RWPE2 (cell line): Measurements from ENCODE around the gene SORCS1.

Experiments
- ATAC-seq: fragments of 200-7000 bp; cut with Tn5 transposase; 3 replicates; pipeline ENCODE4 v1.9.1; 2021; ENCODE audit warnings: low read depth
- DNase-seq: peaks from one replicate; pipeline ENCODE4 v3.0.0-alpha.2; 2020; ENCODE audit warnings: low spot score
- H3K27ac ChIP-seq: fragments of 450-650 bp; 2 replicates; pipeline ENCODE4 v1.5.1; 2017; ENCODE audit warnings: mild to moderate bottlenecking; ENCODE audit not compliant: poor library complexity, severe bottlenecking
- H3K27me3 ChIP-seq: fragments of 250-450 bp; sonication (Bioruptor Pico); 2 replicates; pipeline ENCODE4 v1.5.1; 2021; ENCODE audit warnings: mild to moderate bottlenecking, moderate library complexity; ENCODE audit not compliant: insufficient read depth, poor library complexity, severe bottlenecking
- H3K36me3 ChIP-seq: fragments of 250-450 bp; sonication (Bioruptor Pico); 2 replicates; pipeline ENCODE4 v1.5.1; 2020; ENCODE audit warnings: low read depth, mild to moderate bottlenecking, moderate library complexity
- H3K4me1 ChIP-seq: fragments of 250-450 bp; sonication (Bioruptor Pico); 2 replicates; pipeline ENCODE4 v1.5.1; 2021; ENCODE audit warnings: mild to moderate bottlenecking, moderate library complexity; ENCODE audit not compliant: insufficient read depth, poor library complexity, severe bottlenecking
- H3K4me3 ChIP-seq: fragments of 250-450 bp; sonication (Bioruptor Pico); 2 replicates; pipeline ENCODE4 v1.5.1; 2021; ENCODE audit warnings: mild to moderate bottlenecking, moderate library complexity; ENCODE audit not compliant: severe bottlenecking
- H3K9me3 ChIP-seq: fragments of 250-450 bp; sonication (Bioruptor Pico); 2 replicates; pipeline ENCODE4 v1.5.1; 2021; ENCODE audit warnings: mild to moderate bottlenecking, moderate library complexity; ENCODE audit not compliant: severe bottlenecking
- TF ChIP-seq, protein P1 (sequence below): fragments of 450-650 bp; IDR thresholded peaks from one replicate; pipeline ENCODE4 v1.5.1; 2017; ENCODE audit warnings: mild to moderate bottlenecking, moderate library complexity; ENCODE audit not compliant: poor library complexity, severe bottlenecking

The SORCS1 gene

DNA sequence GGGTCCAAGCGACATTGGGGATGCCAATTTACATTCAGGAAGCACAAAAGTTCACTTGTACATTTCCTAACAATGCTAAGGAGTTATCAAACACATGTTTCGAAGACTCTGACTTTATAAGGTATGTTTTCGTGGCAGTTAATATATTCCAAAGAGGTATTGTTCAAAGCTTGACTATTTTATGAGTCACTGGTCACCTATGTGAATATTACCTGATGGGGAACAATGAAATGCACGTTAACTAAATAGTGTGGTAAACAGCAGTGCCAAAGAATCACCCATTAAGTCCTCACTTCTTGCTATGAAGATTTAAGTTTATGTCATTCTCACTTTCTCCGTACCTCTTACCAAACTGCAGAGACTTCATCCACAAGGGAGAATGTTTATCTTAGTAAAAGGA lies 550.2 kb downstream of the SORCS1 start:
- no peaks in the 10 kb centered on the region for H3K4me1 ChIP-seq
- no peak overlapping the region for H3K4me3 ChIP-seq
- no peak overlapping the region for H3K27ac ChIP-seq
- ATAC-seq (peak; percentile 72), DNase-seq (no peak)
- no peaks in the 10 kb centered on the region for H3K36me3 ChIP-seq
- no peaks in the 10 kb centered on the region for H3K27me3 ChIP-seq
- TF ChIP-seq, protein P1, sequence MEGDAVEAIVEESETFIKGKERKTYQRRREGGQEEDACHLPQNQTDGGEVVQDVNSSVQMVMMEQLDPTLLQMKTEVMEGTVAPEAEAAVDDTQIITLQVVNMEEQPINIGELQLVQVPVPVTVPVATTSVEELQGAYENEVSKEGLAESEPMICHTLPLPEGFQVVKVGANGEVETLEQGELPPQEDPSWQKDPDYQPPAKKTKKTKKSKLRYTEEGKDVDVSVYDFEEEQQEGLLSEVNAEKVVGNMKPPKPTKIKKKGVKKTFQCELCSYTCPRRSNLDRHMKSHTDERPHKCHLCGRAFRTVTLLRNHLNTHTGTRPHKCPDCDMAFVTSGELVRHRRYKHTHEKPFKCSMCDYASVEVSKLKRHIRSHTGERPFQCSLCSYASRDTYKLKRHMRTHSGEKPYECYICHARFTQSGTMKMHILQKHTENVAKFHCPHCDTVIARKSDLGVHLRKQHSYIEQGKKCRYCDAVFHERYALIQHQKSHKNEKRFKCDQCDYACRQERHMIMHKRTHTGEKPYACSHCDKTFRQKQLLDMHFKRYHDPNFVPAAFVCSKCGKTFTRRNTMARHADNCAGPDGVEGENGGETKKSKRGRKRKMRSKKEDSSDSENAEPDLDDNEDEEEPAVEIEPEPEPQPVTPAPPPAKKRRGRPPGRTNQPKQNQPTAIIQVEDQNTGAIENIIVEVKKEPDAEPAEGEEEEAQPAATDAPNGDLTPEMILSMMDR, result no peak
- no peaks in the 10 kb centered on the region for H3K9me3 ChIP-seq

DNA sequence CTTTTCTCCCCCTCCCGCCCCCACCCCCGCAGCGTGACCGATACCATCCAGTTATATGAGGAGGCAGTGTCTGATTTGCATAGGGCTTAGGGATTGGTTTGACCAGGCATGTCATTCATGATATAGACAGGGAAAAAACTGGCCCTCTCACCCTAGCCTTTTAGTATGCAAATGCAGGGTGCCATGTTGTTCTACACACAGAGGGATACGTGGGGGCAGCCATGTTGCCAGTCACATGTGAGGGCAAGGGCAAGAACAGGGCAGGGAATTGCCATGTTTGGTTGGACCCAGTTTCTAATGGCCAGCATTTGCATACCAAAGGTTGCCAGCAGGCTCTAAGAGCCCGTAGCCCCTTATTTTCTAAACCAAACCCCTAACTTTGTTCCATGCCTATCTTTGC lies 552.1 kb downstream of the SORCS1 start:
- ATAC-seq, result no peak
- no peak for DNase-seq
- TF ChIP-seq, protein P1, result no peak
- H3K4me3 ChIP-seq, result no peak overlapping the region
- no peaks in the 10 kb centered on the region for H3K4me1 ChIP-seq
- no peak overlapping the region for H3K27ac ChIP-seq
- no peaks in the 10 kb centered on the region for H3K9me3 ChIP-seq
- H3K27me3 ChIP-seq, result no peaks in the 10 kb centered on the region
- H3K36me3 ChIP-seq, result no peaks in the 10 kb centered on the region

DNA sequence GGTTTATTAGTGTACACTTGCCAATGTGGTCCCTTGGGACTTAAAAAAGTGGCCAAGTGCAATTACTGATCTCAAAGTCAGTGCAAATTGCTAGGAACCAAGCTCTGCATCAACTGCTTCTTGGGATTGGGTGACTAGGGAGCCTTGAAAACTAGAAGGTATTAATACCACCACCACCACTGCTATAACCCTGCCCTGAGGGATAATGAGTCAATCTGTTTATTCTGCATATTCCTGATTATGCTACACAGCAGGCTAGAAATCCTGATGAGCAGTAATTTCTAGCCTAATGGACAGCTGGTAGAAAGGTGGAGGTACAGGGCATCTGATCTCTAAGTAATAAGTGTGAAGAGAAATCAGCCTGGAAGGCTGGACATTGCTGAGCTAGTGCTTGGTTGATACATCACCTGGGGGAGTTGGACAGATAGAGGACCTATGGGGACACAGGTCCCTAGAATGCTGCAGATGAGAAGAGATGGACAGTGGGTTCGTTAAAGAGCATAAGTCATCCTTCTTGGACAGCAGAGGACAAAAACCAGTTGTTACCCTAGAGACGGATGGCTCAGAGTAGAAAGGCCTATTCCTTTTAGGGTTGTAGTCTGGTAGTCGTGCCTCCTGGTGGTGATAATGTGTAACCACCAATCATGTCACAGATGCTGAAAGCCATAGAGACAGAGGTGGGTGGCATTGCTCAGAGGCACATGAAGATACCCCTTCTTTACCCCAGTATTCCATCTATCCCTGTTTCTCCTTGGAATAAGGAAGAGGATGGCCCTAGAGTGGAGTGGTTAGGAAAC lies 554.8 kb downstream of the SORCS1 start:
- peaks cover 8% of the 10 kb centered on the region for H3K4me1 ChIP-seq
- H3K9me3 ChIP-seq, result no peaks in the 10 kb centered on the region
- no peak for DNase-seq

DNA sequence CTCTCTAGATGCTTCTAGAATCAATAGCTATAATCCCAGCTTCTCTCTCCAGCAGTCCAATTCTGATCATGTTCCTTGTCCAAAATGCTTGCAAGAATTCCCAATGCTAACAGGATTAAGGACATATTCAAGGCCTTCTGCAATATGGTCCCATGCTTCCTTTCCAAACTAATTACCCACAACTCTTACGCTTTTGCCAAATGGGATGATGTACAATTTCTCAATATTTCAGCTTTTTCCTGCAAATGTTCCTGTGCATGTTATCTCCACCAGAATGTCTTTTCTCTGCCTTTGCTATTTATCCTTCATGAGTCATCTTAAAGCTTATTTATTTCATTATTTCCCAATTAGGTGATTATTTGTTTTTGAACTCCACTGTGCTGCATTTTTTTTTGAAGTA lies 556.4 kb downstream of the SORCS1 start:
- Histone ChIP-seq H3K4me1 (peaks cover 8% of the 10 kb centered on the region), H3K4me3 (no peak overlapping the region), H3K27me3 (no peaks in the 10 kb centered on the region), H3K27ac (no peak overlapping the region), H3K9me3 (no peaks in the 10 kb centered on the region), H3K36me3 (no peaks in the 10 kb centered on the region)
- DNase-seq, result no peak
- no peak for ATAC-seq
- TF ChIP-seq, protein P1, result no peak

More for the DNA sequence above, 554.8 kb downstream of the SORCS1 start:
- no peaks in the 10 kb centered on the region for H3K36me3 ChIP-seq
- H3K27me3 ChIP-seq, result no peaks in the 10 kb centered on the region
- ATAC-seq, result peak; percentile 32; the same call in 1 of the 3 replicates
- no peak overlapping the region for H3K4me3 ChIP-seq
- TF ChIP-seq, protein P1, result no peak
- H3K27ac ChIP-seq, result no peak overlapping the region

DNA sequence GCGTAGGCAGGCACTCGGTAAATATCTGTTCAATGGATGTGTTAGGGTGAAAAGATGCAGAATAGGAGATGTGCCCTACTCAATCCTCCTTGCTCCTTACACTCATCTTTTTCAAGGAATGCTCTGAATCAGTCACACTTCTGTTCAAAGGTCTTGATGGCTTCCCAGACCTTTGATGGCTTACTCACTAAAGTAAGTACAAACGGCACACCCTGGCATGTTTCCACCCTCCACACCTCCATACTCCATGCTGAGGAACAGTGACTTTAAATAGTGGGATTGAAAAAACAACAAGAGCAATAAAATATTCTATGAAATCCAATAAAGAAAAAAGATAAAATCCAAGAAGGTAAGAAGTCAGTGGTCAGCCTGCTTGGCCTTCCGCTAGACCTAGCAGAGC lies 569.2 kb downstream of the SORCS1 start:
- no peak overlapping the region for H3K27ac ChIP-seq
- H3K9me3 ChIP-seq, result no peaks in the 10 kb centered on the region
- H3K27me3 ChIP-seq, result no peaks in the 10 kb centered on the region
- ATAC-seq (no peak), DNase-seq (no peak)
- no peaks in the 10 kb centered on the region for H3K4me1 ChIP-seq
- no peak overlapping the region for H3K4me3 ChIP-seq
- no peaks in the 10 kb centered on the region for H3K36me3 ChIP-seq
- TF ChIP-seq, protein P1, result no peak
